WTC11 (cell line): ENCODE data around the gene MARK3. TPM values are rescaled to one million over a fixed set of nuclear protein-coding genes. Genes with fewer than 3 reads are reported as not detected.

Experiments used
- ATAC-seq: fragments of 200-7000 bp; cut with Tn5 transposase; 2 replicates; pipeline ENCODE4 v1.10.0; 2021; ENCODE audit warnings: mild to moderate bottlenecking, moderate library complexity
- CTCF ChIA-PET: fragments of 300-600 bp; sonication (Branson Sonifier 250); formaldehyde crosslinking; loops from one replicate; lab custom pipeline; 2021; ENCODE audit warnings: antibody characterized with exemption; lab: Charles Lee
- POLR2A ChIA-PET: fragments of 350-600 bp; sonication (Branson Sonifier 250); formaldehyde crosslinking; loops from one replicate; lab custom pipeline; 2021; ENCODE audit warnings: antibody characterized with exemption; lab: Charles Lee
- DNase-seq: peaks from one replicate; pipeline ENCODE4 v3.0.0; 2021; ENCODE audit warnings: low spot score
- H3K27ac Mint-ChIP-seq: 2 replicates; pipeline ENCODE4 v1.8.0; 2021; ENCODE audit warnings: mixed read lengths
- H3K27me3 Mint-ChIP-seq: 2 replicates; pipeline ENCODE4 v1.8.0; 2021; ENCODE audit warnings: low read depth, mild to moderate bottlenecking, moderate library complexity, mixed read lengths
- H3K36me3 Mint-ChIP-seq: 2 replicates; pipeline ENCODE4 v1.8.0; 2021; ENCODE audit warnings: mixed read lengths
- H3K4me1 Mint-ChIP-seq: 2 replicates; pipeline ENCODE4 v1.8.0; 2022; ENCODE audit warnings: mixed read lengths
- H3K4me3 Mint-ChIP-seq: 2 replicates; pipeline ENCODE4 v1.8.0; 2021; ENCODE audit warnings: mild to moderate bottlenecking, moderate library complexity, mixed read lengths
- H3K9me3 Mint-ChIP-seq: 2 replicates; pipeline ENCODE4 v1.8.0; 2021; ENCODE audit warnings: mixed read lengths
- ARID4B ChIP-seq: sonication (generic); formaldehyde crosslinking; IDR thresholded peaks from 2 replicates; pipeline ENCODE4 v1.8.0; 2023; ENCODE audit warnings: missing genetic modification reagents, mild to moderate bottlenecking, borderline replicate concordance
- ATF2 ChIP-seq: sonication (generic); formaldehyde crosslinking; IDR thresholded peaks from 2 replicates; pipeline ENCODE4 v1.8.1; 2022; ENCODE audit warnings: low read depth, missing genetic modification reagents, borderline replicate concordance
- CREM ChIP-seq: sonication (generic); formaldehyde crosslinking; IDR thresholded peaks from 2 replicates; pipeline ENCODE4 v1.8.1; 2022; ENCODE audit warnings: mild to moderate bottlenecking, missing genetic modification reagents, moderate library complexity
- ETV6 ChIP-seq: sonication (generic); formaldehyde crosslinking; IDR thresholded peaks from 2 replicates; pipeline ENCODE4 v1.8.1; 2022; ENCODE audit warnings: mild to moderate bottlenecking, missing genetic modification reagents
- HMGXB4 ChIP-seq: sonication (generic); formaldehyde crosslinking; IDR thresholded peaks from 2 replicates; pipeline ENCODE4 v1.8.1; 2023; ENCODE audit warnings: mild to moderate bottlenecking, moderate library complexity, missing genetic modification reagents
- IRF2 ChIP-seq: sonication (generic); formaldehyde crosslinking; IDR thresholded peaks from 2 replicates; pipeline ENCODE4 v1.8.0; 2022; ENCODE audit warnings: low read depth, missing genetic modification reagents, borderline replicate concordance
- MAX ChIP-seq: sonication (generic); formaldehyde crosslinking; IDR thresholded peaks from 2 replicates; pipeline ENCODE4 v1.8.0; 2022; ENCODE audit warnings: mild to moderate bottlenecking, missing genetic modification reagents
- NFATC4 ChIP-seq: fragments of 250-450 bp; sonication (Bioruptor Pico); IDR thresholded peaks from 2 replicates; pipeline ENCODE4 v1.9.0; 2021; ENCODE audit warnings: mild to moderate bottlenecking
- STAT6 ChIP-seq: sonication (generic); formaldehyde crosslinking; conservative IDR thresholded peaks from 2 replicates; pipeline ENCODE4 v1.8.1; 2023; ENCODE audit warnings: mild to moderate bottlenecking, low read depth, missing genetic modification reagents, moderate library complexity
- ZNF121 ChIP-seq: sonication (generic); formaldehyde crosslinking; IDR thresholded peaks from 2 replicates; pipeline ENCODE4 v1.8.0; 2023; ENCODE audit warnings: missing genetic modification reagents
- ZNF219 ChIP-seq: sonication (generic); formaldehyde crosslinking; IDR thresholded peaks from 2 replicates; pipeline ENCODE4 v1.8.0; 2023; ENCODE audit warnings: missing genetic modification reagents, mild to moderate bottlenecking, borderline replicate concordance
- ZNF532 ChIP-seq: fragments of 250-450 bp; sonication (Bioruptor Pico); IDR thresholded peaks from 2 replicates; pipeline ENCODE4 v1.9.0; 2021; ENCODE audit warnings: mild to moderate bottlenecking, borderline replicate concordance
- total RNA-seq: library from RNA; stranded (reverse); gene quantifications from 3 replicates; pipeline ENCODE4 v1.2.3, GENCODE V29; 2021

Gene MARK3
- total RNA-seq, 1 experiment from 2014 or later = 93.7 TPM

- Mint-ChIP-seq H3K27ac (no peak overlapping the region), H3K9me3 (no peaks in the 10 kb centered on the region), H3K36me3 (no peaks in the 10 kb centered on the region), H3K4me1 (peaks cover 5% of the 10 kb centered on the region; the same call in 1 of the 2 replicates), H3K4me3 (no peak overlapping the region), H3K27me3 (peaks cover 11% of the 10 kb centered on the region)
- DNase-seq (no peak), ATAC-seq (no peak)
- ChIA-PET CTCF (interaction anchor here (0.7 to 21.0 kb wide), 4 partner anchors 15 to 44 kb away, joined by 3 to 455 read pairs (median 11); partner anchors contain the start of genes CKB and TRMT61A), POLR2A (interaction anchor here (4.1 kb wide), 1 partner anchor 23 kb away, joined by 65 read pairs; the partner anchor contains the start of gene CKB)
- TF ChIP-seq MAX (CRISPR knock-in tag) = peak; percentile 66; the same call in 1 of the 2 replicates
- TF ChIP-seq HMGXB4 (CRISPR knock-in tag) = no peak
- TF ChIP-seq ZNF532 = no peak
- TF ChIP-seq ZNF219 (CRISPR knock-in tag) = no peak
- TF ChIP-seq STAT6 (CRISPR knock-in tag) = 0 out of 2 replicates have a peak, but pooled peaks have one; percentile 23
- TF ChIP-seq ATF2 (CRISPR knock-in tag) = no peak
- TF ChIP-seq NFATC4 (CRISPR knock-in tag) = no peak
- TF ChIP-seq ZNF121 = peak; percentile 6; the same call in 1 of the 2 replicates
- TF ChIP-seq IRF2 (CRISPR knock-in tag) = no peak
- TF ChIP-seq ARID4B (CRISPR knock-in tag) = no peak
- no peak for TF ChIP-seq ETV6 (CRISPR knock-in tag)
- TF ChIP-seq CREM (CRISPR knock-in tag) = no peak
Measured at GRCh38 chr14:103543721-103544387, 158.6 kb downstream of the MARK3 start.
